Right cardiac atrium (tissue), 5 donors: ENCODE data around the gene NECTIN3. TPM values are rescaled to one million over a fixed set of nuclear protein-coding genes. Genes with fewer than 3 reads are reported as not detected.

Source experiments
- ATAC-seq, 2 donors: fragments of 200-7000 bp; cut with Tn5 transposase; one replicate each; pipeline versions ENCODE4 v1.8.0 to v1.9.1; 2020; ENCODE audit warnings: moderate library complexity in 2 of 2, mild to moderate bottlenecking in 1 of 2
- DNase-seq, 3 donors: peaks; one replicate each; pipeline ENCODE4 v3.0.0-alpha.2; 2020
- H3K27ac ChIP-seq: one replicate; pipeline ENCODE4 v1.5.1; 2013; ENCODE audit warnings: mild to moderate bottlenecking, low read length, control low read depth, moderate library complexity
- H3K27me3 ChIP-seq: one replicate; pipeline ENCODE4 v1.6.1; 2013; ENCODE audit not compliant: control insufficient read depth, insufficient read depth
- H3K4me1 ChIP-seq: one replicate; pipeline ENCODE4 v1.6.1; 2013; ENCODE audit warnings: low read length; ENCODE audit not compliant: control insufficient read depth, insufficient read depth
- H3K4me3 ChIP-seq: one replicate; pipeline ENCODE4 v1.5.1; 2013; ENCODE audit warnings: low read length, control low read depth
- H3K9me3 ChIP-seq: one replicate; pipeline ENCODE4 v1.6.1; 2013; ENCODE audit warnings: low read length; ENCODE audit not compliant: control insufficient read depth
- WGBS: extraction: QIAGEN DNeasy Blood & Tissue Kit; methylation state at CpG from one replicate; pipeline ENCODE4 v1.1.7; 2013; 5-methylcytosine and 5-hydroxymethylcytosine counted together
- intact Hi-C, 4 donors: fragments of 100-400 bp; cut with DNase I; formaldehyde crosslinking; loops; one replicate each; pipeline versions ENCODE4 v1.11.0 to v1.14.0; 2022 to 2023
- polyA plus RNA-seq: library from polyadenylated mRNA; stranded (reverse); fragments of 200-250 nt; gene quantifications from one replicate; pipeline ENCODE4 v1.2.3, GENCODE V29; 2013
- total RNA-seq, 4 donors: library from RNA; stranded (reverse); fragmentation: NEBNext Ultra II Directional; extraction: Animal tissue kit (Norgen Biotek cat#: 25700); gene quantifications; one replicate each; pipeline ENCODE4 v1.2.1, GENCODE V29; 2021
- donor health status: healthy with polysubstance abuse.
- donor health status: DM: no; HTN: yes; CAD: no.
- donor health status: DM: no; HTN: no; CAD: no.
- donor health status: DM: no; HTN: yes; CAD: no; lungs with severe emphysema.
- donor health status: DM: yes; HTN: yes; CAD: no.

NECTIN3 gene
- total and polyA plus RNA-seq, 5 donors, result 3.8 to 16.7 (median 14.9) TPM

DNA sequence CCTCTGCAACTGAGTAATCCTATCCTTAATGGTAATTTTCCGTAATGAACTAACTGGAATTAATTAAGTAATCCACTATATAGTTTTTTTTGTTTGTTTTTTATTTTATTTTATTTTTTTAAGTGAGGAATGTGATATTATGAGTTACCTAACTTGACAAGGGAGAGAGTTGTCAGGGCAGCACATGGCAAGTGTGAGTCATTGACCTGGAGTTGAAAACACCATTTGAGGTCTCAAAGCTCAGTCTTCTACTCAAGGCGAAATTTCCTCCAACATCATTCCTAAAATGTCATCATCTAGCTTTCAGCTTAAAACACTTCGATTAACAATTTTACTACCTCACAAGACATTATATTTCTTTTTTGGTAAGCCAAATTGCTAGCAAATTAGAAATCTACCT is 87.8 kb downstream of the NECTIN3 start:
- intact Hi-C loops, result no loop called here
- Histone ChIP-seq H3K9me3 (no peaks in the 10 kb centered on the region), H3K27me3 (no peaks in the 10 kb centered on the region), H3K27ac (no peak overlapping the region), H3K4me1 (no peaks in the 10 kb centered on the region), H3K4me3 (no peak overlapping the region)
- no peak for DNase-seq
- 94% methylated on average over 3 of the region's 3 CpGs for WGBS
- ATAC-seq, result no peak

DNA sequence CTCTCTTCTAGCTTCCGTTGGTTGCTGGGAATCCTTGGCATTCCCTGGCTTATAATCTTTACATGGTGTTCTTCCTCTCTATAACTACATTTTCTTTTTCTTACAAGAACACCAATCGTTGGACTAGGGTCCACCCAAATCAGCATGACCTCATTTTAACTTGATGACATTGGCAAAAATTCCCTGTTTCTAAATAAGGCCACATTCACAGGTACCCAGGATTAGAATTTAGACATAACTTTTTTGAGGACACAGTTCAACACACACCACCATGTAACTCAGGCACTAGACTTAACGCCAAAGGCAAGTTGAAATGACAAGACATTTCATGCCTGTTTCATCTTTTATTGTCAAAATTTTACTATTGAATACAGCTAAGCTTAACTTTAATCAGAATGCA is 93.0 kb downstream of the NECTIN3 start:
- intact Hi-C loops, result no loop called here

DNA sequence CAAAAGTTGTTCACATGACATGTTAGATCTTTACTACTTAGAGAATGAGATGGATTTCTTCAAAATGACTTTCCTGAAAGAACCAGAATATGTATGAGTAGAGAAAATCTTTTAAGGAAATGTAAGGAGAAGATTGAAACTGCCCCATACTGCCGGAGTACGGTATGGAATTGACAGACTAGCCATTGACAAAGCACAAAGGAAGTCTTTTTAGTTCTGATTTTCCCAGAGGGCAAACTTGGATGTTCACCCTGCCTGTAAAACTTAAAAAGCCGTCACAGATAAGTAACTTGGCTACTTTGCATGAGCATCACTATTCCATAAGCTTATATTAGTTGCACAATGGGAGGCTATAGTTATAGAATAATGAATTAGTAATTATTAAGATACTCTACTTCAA is 93.8 kb downstream of the NECTIN3 start:
- Histone ChIP-seq H3K4me1 (no peaks in the 10 kb centered on the region), H3K27ac (no peak overlapping the region), H3K4me3 (no peak overlapping the region), H3K27me3 (no peaks in the 10 kb centered on the region), H3K9me3 (no peaks in the 10 kb centered on the region)
- no peak for ATAC-seq
- intact Hi-C loops, result no loop called here
- no peak for DNase-seq
- WGBS, result 68% methylated on average over 3 of the region's 3 CpGs

More for the DNA sequence above, 93.0 kb downstream of the NECTIN3 start:
- Histone ChIP-seq H3K9me3 (no peaks in the 10 kb centered on the region), H3K4me1 (no peaks in the 10 kb centered on the region), H3K27me3 (no peaks in the 10 kb centered on the region), H3K27ac (no peak overlapping the region), H3K4me3 (no peak overlapping the region)
- 89% methylated on average over 3 of the region's 3 CpGs for WGBS
- ATAC-seq, result no peak
- DNase-seq, result no peak

DNA sequence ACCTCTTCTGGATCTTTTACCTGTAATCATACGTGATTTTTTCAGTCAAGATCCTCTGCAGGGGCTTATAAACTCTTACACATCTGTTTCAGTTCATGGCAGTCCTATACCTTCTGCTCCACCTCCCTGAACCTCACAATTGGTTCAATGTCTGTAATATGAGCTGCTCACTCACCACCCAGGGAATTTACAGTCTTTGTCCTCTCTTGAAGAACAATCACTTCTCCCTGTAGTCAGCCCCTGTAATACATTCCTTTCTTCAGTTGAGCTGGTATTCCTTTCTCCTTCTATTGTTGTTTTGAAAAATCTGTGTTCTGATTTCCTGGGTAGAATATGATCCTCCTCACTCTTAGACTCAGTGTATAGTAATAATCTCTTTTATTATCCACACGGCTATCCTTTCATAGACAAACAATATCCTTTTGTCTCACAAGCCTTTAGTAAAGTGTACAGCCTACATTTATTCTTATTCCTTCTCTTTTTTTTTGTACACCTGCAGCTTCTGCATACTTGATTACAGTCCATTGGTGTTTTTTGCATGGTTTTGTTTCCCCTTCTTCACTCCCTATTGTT is 101.8 kb downstream of the NECTIN3 start:
- H3K27me3 ChIP-seq, result no peaks in the 10 kb centered on the region
- WGBS, result 87% methylated on average over 2 of the region's 2 CpGs
- H3K4me3 ChIP-seq, result no peak overlapping the region
- H3K4me1 ChIP-seq, result no peaks in the 10 kb centered on the region
- ATAC-seq (no peak), DNase-seq (no peak)
- no peak overlapping the region for H3K27ac ChIP-seq
- intact Hi-C loops, result no loop called here
- no peaks in the 10 kb centered on the region for H3K9me3 ChIP-seq

DNA sequence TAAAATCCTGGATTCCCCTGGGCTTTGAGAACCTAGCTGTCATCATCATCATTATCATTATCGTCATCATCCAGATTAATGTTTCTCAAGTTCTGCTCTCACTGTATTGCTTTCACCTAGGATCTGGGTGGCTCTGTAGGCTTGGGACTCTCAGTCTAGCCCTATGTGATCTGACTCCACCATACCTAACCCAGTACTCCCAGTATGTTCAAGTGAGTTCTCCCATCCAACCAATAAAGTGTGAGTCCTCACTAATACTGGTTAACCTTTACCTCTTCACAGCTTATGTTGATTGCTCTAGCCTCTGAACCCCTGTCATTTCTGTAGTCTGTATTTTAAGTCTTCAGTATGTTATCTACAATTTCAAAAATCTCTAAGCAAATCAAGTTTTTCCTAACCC is 102.3 kb downstream of the NECTIN3 start:
- Histone ChIP-seq H3K27me3 (no peaks in the 10 kb centered on the region), H3K27ac (no peak overlapping the region), H3K9me3 (no peaks in the 10 kb centered on the region), H3K4me1 (no peaks in the 10 kb centered on the region), H3K4me3 (no peak overlapping the region)
- WGBS, result 85% methylated on average over 1 of the region's 1 CpG
- no peak for ATAC-seq
- no peak for DNase-seq
- intact Hi-C loops, result no loop called here

DNA sequence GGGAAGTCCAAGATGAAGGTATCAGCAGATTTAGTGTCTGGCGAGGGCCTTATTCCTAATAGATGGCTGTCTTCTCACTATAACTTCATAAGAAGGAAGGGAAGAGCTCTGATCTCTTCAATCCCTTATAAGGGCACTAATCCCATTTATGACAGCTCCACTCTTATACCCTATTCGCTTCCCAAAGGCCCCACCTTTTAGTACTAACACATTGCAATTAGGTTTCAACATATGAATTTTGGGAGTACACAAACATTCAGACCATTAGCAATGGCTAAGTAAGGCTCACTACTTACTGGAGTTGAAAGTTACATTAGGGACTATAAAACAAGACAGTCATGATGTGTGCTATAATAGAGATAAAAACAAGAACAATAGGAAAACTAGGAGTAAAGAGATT is 118.9 kb downstream of the NECTIN3 start:
- no peak for ATAC-seq
- no peak for DNase-seq
- WGBS, result 94% methylated on average over 2 of the region's 2 CpGs
- Histone ChIP-seq H3K4me1 (no peaks in the 10 kb centered on the region), H3K27ac (no peak overlapping the region), H3K9me3 (no peaks in the 10 kb centered on the region), H3K4me3 (no peak overlapping the region), H3K27me3 (no peaks in the 10 kb centered on the region)
- intact Hi-C loops, result no loop called here

DNA sequence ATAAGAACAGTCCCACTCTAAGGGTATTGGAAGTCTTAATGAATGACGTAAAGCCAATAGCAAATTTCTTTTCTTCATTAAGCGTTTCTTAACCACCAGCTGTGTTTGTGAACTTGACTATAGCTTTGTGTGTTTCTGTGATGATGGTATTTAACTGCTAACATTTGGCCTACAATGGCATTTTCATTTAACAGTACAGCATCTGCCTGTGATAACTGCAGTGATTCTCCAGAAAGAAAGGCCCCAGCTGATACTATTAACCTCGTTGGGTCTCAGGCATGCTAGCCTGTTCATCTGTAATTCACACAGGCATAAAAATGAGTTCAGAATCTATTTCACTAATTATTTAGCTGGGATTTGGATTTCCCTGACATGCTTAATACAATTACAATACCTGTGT is 121.9 kb downstream of the NECTIN3 start:
- DNase-seq (no peak), ATAC-seq (no peak)

DNA sequence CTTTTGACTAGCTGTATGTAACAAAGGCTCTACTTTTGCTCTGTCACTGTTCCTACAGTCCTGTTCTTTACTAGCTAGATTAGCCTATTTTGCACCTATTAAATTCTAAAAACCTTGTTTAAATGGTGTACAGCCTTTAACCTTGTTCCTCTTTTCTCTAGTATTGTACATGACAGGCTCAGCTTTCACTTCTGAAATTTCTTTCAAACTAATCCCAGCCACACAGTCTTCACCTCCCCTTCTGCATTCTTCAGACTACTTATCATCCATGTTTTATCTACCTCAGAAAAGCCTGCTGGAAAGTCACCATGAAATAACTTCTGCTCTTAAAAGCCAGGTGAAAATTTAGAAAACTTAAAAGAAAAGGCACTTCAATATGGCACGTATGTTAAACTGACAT is 122.4 kb downstream of the NECTIN3 start:
- ATAC-seq (no peak), DNase-seq (no peak)
- no peak overlapping the region for H3K27ac ChIP-seq
- intact Hi-C loops, result no loop called here
- no peaks in the 10 kb centered on the region for H3K27me3 ChIP-seq
- H3K4me1 ChIP-seq, result no peaks in the 10 kb centered on the region
- H3K9me3 ChIP-seq, result no peaks in the 10 kb centered on the region
- no peak overlapping the region for H3K4me3 ChIP-seq
- WGBS, result 99% methylated on average over 1 of the region's 1 CpG

More for the DNA sequence above, 121.9 kb downstream of the NECTIN3 start:
- 80% methylated on average over 3 of the region's 3 CpGs for WGBS
- intact Hi-C loops, result no loop called here
- Histone ChIP-seq H3K27me3 (no peaks in the 10 kb centered on the region), H3K27ac (no peak overlapping the region), H3K4me3 (no peak overlapping the region), H3K9me3 (no peaks in the 10 kb centered on the region), H3K4me1 (no peaks in the 10 kb centered on the region)

DNA sequence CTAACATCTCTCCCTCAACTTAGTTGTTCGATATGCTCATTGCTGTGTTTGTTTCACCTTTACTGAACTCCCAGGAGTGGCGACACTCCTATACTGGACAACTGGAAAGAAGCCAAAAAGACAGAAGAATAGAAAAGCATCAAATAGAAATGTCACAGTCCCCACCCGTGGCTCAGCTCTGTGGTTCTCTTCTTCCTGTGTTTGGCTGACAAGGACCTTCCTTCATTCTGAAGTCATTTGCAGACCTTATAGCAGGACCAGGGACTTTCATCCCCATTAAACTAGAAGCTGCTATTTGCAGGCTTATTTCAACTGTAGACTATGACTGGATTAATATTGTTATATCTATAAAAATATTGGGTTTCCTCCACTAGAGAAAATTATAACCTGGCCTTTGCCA is 125.9 kb downstream of the NECTIN3 start:
- DNase-seq (no peak), ATAC-seq (no peak)
- Histone ChIP-seq H3K9me3 (no peaks in the 10 kb centered on the region), H3K27me3 (no peaks in the 10 kb centered on the region), H3K4me1 (no peaks in the 10 kb centered on the region), H3K4me3 (no peak overlapping the region), H3K27ac (no peak overlapping the region)
- 63% methylated on average over 3 of the region's 3 CpGs for WGBS
- intact Hi-C loops, result no loop called here

DNA sequence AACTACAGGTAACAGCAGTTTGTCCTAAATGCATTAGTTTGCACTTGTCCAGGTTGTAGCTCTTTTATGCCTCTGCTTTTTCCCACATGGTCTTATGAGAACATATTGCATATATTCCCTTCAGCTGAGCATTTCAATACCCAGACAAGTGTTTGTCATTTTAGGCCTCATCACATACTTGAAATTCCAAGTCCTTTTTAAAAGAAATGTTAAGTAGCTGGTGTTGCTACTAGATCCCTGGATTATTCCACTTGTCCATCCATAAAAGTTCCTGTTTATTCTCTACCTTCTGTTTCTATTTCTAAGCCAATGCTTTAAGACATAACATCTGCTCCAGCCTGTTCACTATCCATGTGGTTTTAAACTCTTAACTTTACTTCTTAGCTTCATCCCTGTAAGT is 128.4 kb downstream of the NECTIN3 start:
- ATAC-seq (no peak), DNase-seq (no peak)
- intact Hi-C loops, result no loop called here
- no peak overlapping the region for H3K4me3 ChIP-seq
- no peaks in the 10 kb centered on the region for H3K9me3 ChIP-seq
- no peak overlapping the region for H3K27ac ChIP-seq
- no peaks in the 10 kb centered on the region for H3K27me3 ChIP-seq
- no peaks in the 10 kb centered on the region for H3K4me1 ChIP-seq

DNA sequence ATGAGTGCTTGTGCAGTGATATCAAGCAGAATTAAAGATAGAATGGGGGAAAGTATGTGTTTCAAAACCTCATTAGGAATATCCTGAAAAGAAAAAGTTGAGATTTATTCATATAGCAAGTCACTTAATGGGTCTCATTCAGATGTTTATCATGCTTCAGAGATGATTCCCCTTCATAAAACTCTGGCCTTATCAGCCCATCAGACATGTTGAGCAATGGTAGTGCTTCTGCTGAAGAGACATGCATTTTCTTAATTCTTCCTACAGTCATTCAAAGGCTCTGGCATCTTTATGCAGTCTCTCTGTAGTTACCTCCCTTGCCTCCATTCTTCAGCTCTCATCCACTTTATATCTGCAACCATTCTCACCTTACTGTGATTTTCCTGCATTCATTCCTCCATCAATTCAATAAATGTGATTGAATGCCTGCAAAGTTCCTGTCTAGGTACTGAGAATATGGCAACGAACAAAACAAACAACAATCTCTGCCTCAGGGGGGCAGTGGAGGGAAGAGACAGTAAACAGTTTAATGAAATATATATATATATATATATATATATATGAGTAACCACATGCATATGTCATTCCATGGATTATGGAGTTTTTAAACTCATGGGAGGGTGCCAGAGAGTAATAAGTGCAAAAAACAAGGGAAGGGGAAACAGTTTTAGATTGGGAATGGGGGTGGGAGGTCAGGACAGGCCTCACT is 138.5 kb downstream of the NECTIN3 start:
- intact Hi-C loops, result no loop called here
- no peak for ATAC-seq
- WGBS, result 70% methylated on average over 1 of the region's 1 CpG

More for the DNA sequence above, 138.5 kb downstream of the NECTIN3 start:
- Histone ChIP-seq H3K27ac (no peak overlapping the region), H3K9me3 (no peaks in the 10 kb centered on the region), H3K4me1 (no peaks in the 10 kb centered on the region), H3K27me3 (no peaks in the 10 kb centered on the region), H3K4me3 (no peak overlapping the region)
- no peak for DNase-seq
